Measurements from ENCODE around the gene DEFB108B.
A peak's percentile ranks its signal among the peaks of the same experiment; 100 is the strongest.
"Not testable (repeated sequence)": the region's sequence is repeated elsewhere in the genome, so short reads cannot be mapped to it uniquely, and the experiment has no call there.

DEFB108B gene

GRCh38 chr11:71832811-71833210, at the start of gene DEFB108B:
DEFB108B (plus strand) TSS chr11:71833200; CDS start chr11:71833200, 0 bp downstream.
- in situ Hi-C loops (cut with HindIII; ENCODE audit: low sequenced_read_pairs); DNase-seq (ENCODE audit: low read depth); H3K4me3 ChIP-seq (ENCODE audit: low read depth, low read length): not testable (repeated sequence)

- peak; percentile 28 for DNase-seq (ENCODE audit: low read depth)
- in situ Hi-C loops (cut with HindIII; ENCODE audit: low sequenced_read_pairs), result not testable (repeated sequence)
Observed at GRCh38 chr11:71786114-71786847, 46.7 kb upstream of the DEFB108B start.

GRCh38 chr11:71786848-71787097, 46.2 kb upstream of the DEFB108B start:
- H3K4me3 ChIP-seq (ENCODE audit: low read depth, low read length), result peak overlapping the region; percentile 53
- in situ Hi-C loops (cut with HindIII; ENCODE audit: low sequenced_read_pairs), result not testable (repeated sequence)
- DNase-seq (ENCODE audit: low read depth), result peak; percentile 96

More at GRCh38 chr11:71786114-71786847, 46.7 kb upstream of the DEFB108B start:
- H3K4me3 ChIP-seq (ENCODE audit: low read depth, low read length), result peak overlapping the region; percentile 47

- in situ Hi-C loops (cut with HindIII; ENCODE audit: low sequenced_read_pairs), result no loop called here
- peak overlapping the region; percentile 53 for H3K4me3 ChIP-seq (ENCODE audit: low read depth, low read length)
- no peak for DNase-seq (ENCODE audit: low read depth)
- TF ChIP-seq CTCF (IDR thresholded peaks at IDR 0.05; ENCODE audit: low read depth, low read length, missing control alignments), result no peak
Observed at GRCh38 chr11:71787098-71787823, 45.7 kb upstream of the DEFB108B start.

GRCh38 chr11:71787824-71788454, 45.1 kb upstream of the DEFB108B start:
- H3K4me3 ChIP-seq (ENCODE audit: low read depth, low read length), result peak overlapping the region; percentile 53
- DNase-seq (ENCODE audit: low read depth); in situ Hi-C loops (cut with HindIII; ENCODE audit: low sequenced_read_pairs): not testable (repeated sequence)

GRCh38 chr11:71789444-71790196, 43.4 kb upstream of the DEFB108B start:
- in situ Hi-C loops (cut with HindIII; ENCODE audit: low sequenced_read_pairs); H3K4me3 ChIP-seq (ENCODE audit: low read depth, low read length); DNase-seq (ENCODE audit: low read depth): not testable (repeated sequence)

- H3K4me3 ChIP-seq (ENCODE audit: low read depth, low read length); in situ Hi-C loops (cut with HindIII; ENCODE audit: low sequenced_read_pairs); DNase-seq (ENCODE audit: low read depth): not testable (repeated sequence)
Observed at GRCh38 chr11:71791111-71791510, 41.9 kb upstream of the DEFB108B start.

- peak; percentile 57 for TF ChIP-seq CTCF (IDR thresholded peaks at IDR 0.05; ENCODE audit: low read depth, low read length, missing control alignments)
- H3K4me3 ChIP-seq (ENCODE audit: low read depth, low read length); DNase-seq (ENCODE audit: low read depth); in situ Hi-C loops (cut with HindIII; ENCODE audit: low sequenced_read_pairs): not testable (repeated sequence)
Observed at GRCh38 chr11:71792621-71793235, 40.3 kb upstream of the DEFB108B start.

GRCh38 chr11:71794386-71795040, 38.5 kb upstream of the DEFB108B start:
- in situ Hi-C loops (cut with HindIII; ENCODE audit: low sequenced_read_pairs); H3K4me3 ChIP-seq (ENCODE audit: low read depth, low read length): not testable (repeated sequence)
- DNase-seq (ENCODE audit: low read depth), result peak; percentile 22

- in situ Hi-C loops (cut with HindIII; ENCODE audit: low sequenced_read_pairs); DNase-seq (ENCODE audit: low read depth); H3K4me3 ChIP-seq (ENCODE audit: low read depth, low read length): not testable (repeated sequence)
Observed at GRCh38 chr11:71795236-71795635, 37.8 kb upstream of the DEFB108B start.

- DNase-seq (ENCODE audit: low read depth); in situ Hi-C loops (cut with HindIII; ENCODE audit: low sequenced_read_pairs); H3K4me3 ChIP-seq (ENCODE audit: low read depth, low read length): not testable (repeated sequence)
Observed at GRCh38 chr11:71796016-71796415, 37.0 kb upstream of the DEFB108B start.

- in situ Hi-C loops (cut with HindIII; ENCODE audit: low sequenced_read_pairs); H3K4me3 ChIP-seq (ENCODE audit: low read depth, low read length); DNase-seq (ENCODE audit: low read depth): not testable (repeated sequence)
Observed at GRCh38 chr11:71796781-71797180, 36.2 kb upstream of the DEFB108B start.

- H3K4me3 ChIP-seq (ENCODE audit: low read depth, low read length); in situ Hi-C loops (cut with HindIII; ENCODE audit: low sequenced_read_pairs); DNase-seq (ENCODE audit: low read depth): not testable (repeated sequence)
Observed at GRCh38 chr11:71799556-71800128, 33.4 kb upstream of the DEFB108B start.
